ENCODE data around the gene ZNF750. TPM values are rescaled to one million over a fixed set of nuclear protein-coding genes. Genes with fewer than 3 reads are reported as not detected.

ZNF750 gene
- total RNA-seq, 2 donors from 2014 or later = not detected

GRCh38 chr17:82831041-82831817 is 8.6 kb downstream of the ZNF750 start:
- no peak for DNase-seq
- Mint-ChIP-seq H3K27me3 (ENCODE audit: low read depth) (no peaks in the 10 kb centered on the region), H3K27ac (no peak overlapping the region), H3K36me3 (ENCODE audit: insufficient read depth in 2 of 2) (peaks cover 14 to 15% of the 10 kb centered on the region in 2 donors), H3K4me3 (no peak overlapping the region), H3K9me3 (peaks cover 0 to 4% of the 10 kb centered on the region in 2 donors), H3K4me1 (ENCODE audit: low read depth) (no peaks in the 10 kb centered on the region)
- no peak for ATAC-seq (replicated peaks in 1 of 2)

- H3K4me1 Mint-ChIP-seq (ENCODE audit: low read depth) = no peaks in the 10 kb centered on the region
Observed at GRCh38 chr17:82830249-82830661, 9.6 kb downstream of the ZNF750 start.

GRCh38 chr17:82828875-82829487 is 10.8 kb downstream of the ZNF750 start:
- ATAC-seq (replicated peaks in 1 of 2) (no peak), DNase-seq (no peak)
- Mint-ChIP-seq H3K4me1 (ENCODE audit: low read depth) (no peaks in the 10 kb centered on the region), H3K36me3 (ENCODE audit: insufficient read depth in 2 of 2) (peaks cover 14 to 15% of the 10 kb centered on the region in 2 donors), H3K27ac (no peak overlapping the region), H3K4me3 (no peak overlapping the region), H3K27me3 (ENCODE audit: low read depth) (no peaks in the 10 kb centered on the region), H3K9me3 (peaks cover 0 to 4% of the 10 kb centered on the region in 2 donors)

More at GRCh38 chr17:82830249-82830661, 9.6 kb downstream of the ZNF750 start:
- H3K27me3 Mint-ChIP-seq (ENCODE audit: low read depth) = no peaks in the 10 kb centered on the region
- ATAC-seq (replicated peaks in 1 of 2) (no peak), DNase-seq (no peak)
- H3K4me3 Mint-ChIP-seq = no peak overlapping the region
- peaks cover 0 to 4% of the 10 kb centered on the region in 2 donors for H3K9me3 Mint-ChIP-seq
- H3K27ac Mint-ChIP-seq = no peak overlapping the region
- peaks cover 14 to 15% of the 10 kb centered on the region in 2 donors for H3K36me3 Mint-ChIP-seq (ENCODE audit: insufficient read depth in 2 of 2)

- H3K27ac Mint-ChIP-seq = no peak overlapping the region
- peaks cover 14 to 17% of the 10 kb centered on the region in 2 donors for H3K36me3 Mint-ChIP-seq (ENCODE audit: insufficient read depth in 2 of 2)
- no peak for ATAC-seq (replicated peaks in 1 of 2)
- H3K9me3 Mint-ChIP-seq = peaks cover 0 to 4% of the 10 kb centered on the region in 2 donors
- no peak overlapping the region for H3K4me3 Mint-ChIP-seq
- DNase-seq = no peak
- no peaks in the 10 kb centered on the region for H3K4me1 Mint-ChIP-seq (ENCODE audit: low read depth)
- no peaks in the 10 kb centered on the region for H3K27me3 Mint-ChIP-seq (ENCODE audit: low read depth)
Observed at GRCh38 chr17:82826956-82827355, 12.9 kb downstream of the ZNF750 start.

GRCh38 chr17:82826211-82826610 is 13.6 kb downstream of the ZNF750 start:
- ATAC-seq (replicated peaks in 1 of 2) = no peak
- no peak for DNase-seq
- Mint-ChIP-seq H3K27ac (no peak overlapping the region), H3K4me1 (ENCODE audit: low read depth) (no peaks in the 10 kb centered on the region), H3K9me3 (peaks cover 0 to 4% of the 10 kb centered on the region in 2 donors), H3K36me3 (ENCODE audit: insufficient read depth in 2 of 2) (peaks cover 15 to 18% of the 10 kb centered on the region in 2 donors), H3K27me3 (ENCODE audit: low read depth) (no peaks in the 10 kb centered on the region), H3K4me3 (no peak overlapping the region)

GRCh38 chr17:82825540-82826124 is 14.2 kb downstream of the ZNF750 start:
- Mint-ChIP-seq H3K27me3 (ENCODE audit: low read depth) (no peaks in the 10 kb centered on the region), H3K4me1 (ENCODE audit: low read depth) (no peaks in the 10 kb centered on the region), H3K9me3 (peaks cover 0 to 4% of the 10 kb centered on the region in 2 donors), H3K4me3 (no peak overlapping the region), H3K27ac (no peak overlapping the region), H3K36me3 (ENCODE audit: insufficient read depth in 2 of 2) (peaks cover 18 to 23% of the 10 kb centered on the region in 2 donors)
- ATAC-seq (replicated peaks in 1 of 2) = no peak
- no peak for DNase-seq

DNA sequence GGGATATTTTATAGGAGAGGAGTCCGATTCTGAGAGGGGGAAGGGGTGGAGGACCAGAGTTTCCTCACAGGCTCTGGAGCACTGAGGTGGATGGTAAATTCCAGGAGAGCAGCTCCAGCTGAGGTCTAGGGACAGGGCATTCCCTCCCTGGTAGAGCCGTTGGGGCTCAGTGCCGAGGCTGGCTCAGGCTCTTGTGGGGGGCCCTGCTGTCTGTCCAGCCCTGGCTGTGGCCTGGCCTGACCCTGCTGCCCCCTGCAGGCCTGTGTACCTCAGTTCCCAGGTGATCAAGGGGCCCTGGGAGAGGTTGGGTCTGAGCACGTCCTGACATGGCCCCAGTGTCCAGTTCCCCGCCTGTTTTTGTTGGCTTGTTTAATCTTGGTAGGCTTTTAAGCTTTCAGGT is 16.8 kb downstream of the ZNF750 start:
- no peaks in the 10 kb centered on the region for H3K4me1 Mint-ChIP-seq (ENCODE audit: low read depth)
- H3K27me3 Mint-ChIP-seq (ENCODE audit: low read depth) = no peaks in the 10 kb centered on the region
- H3K27ac Mint-ChIP-seq = no peak overlapping the region
- peaks cover 18 to 24% of the 10 kb centered on the region in 2 donors for H3K36me3 Mint-ChIP-seq (ENCODE audit: insufficient read depth in 2 of 2)
- ATAC-seq (replicated peaks in 1 of 2) (no peak), DNase-seq (no peak)
- no peak overlapping the region for H3K4me3 Mint-ChIP-seq
- peaks cover 5 to 8% of the 10 kb centered on the region in 2 donors for H3K9me3 Mint-ChIP-seq

DNA sequence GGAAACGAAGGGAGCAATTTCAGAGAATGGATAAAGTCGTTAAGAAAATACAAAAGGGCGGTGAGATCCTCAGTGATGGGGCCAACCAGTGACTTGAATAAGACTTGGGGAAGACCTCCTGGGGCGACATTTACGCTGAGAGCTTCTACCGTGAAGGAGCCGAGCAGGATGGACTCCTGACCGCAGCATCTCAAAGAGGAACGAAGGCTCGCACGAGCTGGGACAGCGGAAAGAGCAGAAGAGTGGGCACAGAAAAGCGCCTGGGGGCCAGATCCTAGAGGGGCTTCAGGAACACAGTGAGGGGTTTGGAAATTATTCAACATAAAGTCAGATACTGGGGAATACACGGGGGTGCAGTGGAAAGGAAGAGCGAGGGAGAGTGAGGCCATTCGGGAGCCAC is 17.5 kb downstream of the ZNF750 start:
- Mint-ChIP-seq H3K36me3 (ENCODE audit: insufficient read depth in 2 of 2) (peaks cover 12 to 24% of the 10 kb centered on the region in 2 donors), H3K4me3 (no peak overlapping the region), H3K27me3 (ENCODE audit: low read depth) (no peaks in the 10 kb centered on the region), H3K27ac (no peak overlapping the region), H3K9me3 (peaks cover 4 to 5% of the 10 kb centered on the region in 2 donors), H3K4me1 (ENCODE audit: low read depth) (no peaks in the 10 kb centered on the region)
- DNase-seq (no peak), ATAC-seq (replicated peaks in 1 of 2) (no peak)

- Mint-ChIP-seq H3K4me1 (ENCODE audit: low read depth) (no peaks in the 10 kb centered on the region), H3K27me3 (ENCODE audit: low read depth) (no peaks in the 10 kb centered on the region), H3K36me3 (ENCODE audit: insufficient read depth in 2 of 2) (peaks cover 12 to 24% of the 10 kb centered on the region in 2 donors), H3K27ac (no peak overlapping the region), H3K4me3 (no peak overlapping the region), H3K9me3 (peaks cover 4 to 5% of the 10 kb centered on the region in 2 donors)
- DNase-seq = no peak
- no peak for ATAC-seq (replicated peaks in 1 of 2)
Observed at GRCh38 chr17:82821554-82821953, 18.3 kb downstream of the ZNF750 start.

DNA sequence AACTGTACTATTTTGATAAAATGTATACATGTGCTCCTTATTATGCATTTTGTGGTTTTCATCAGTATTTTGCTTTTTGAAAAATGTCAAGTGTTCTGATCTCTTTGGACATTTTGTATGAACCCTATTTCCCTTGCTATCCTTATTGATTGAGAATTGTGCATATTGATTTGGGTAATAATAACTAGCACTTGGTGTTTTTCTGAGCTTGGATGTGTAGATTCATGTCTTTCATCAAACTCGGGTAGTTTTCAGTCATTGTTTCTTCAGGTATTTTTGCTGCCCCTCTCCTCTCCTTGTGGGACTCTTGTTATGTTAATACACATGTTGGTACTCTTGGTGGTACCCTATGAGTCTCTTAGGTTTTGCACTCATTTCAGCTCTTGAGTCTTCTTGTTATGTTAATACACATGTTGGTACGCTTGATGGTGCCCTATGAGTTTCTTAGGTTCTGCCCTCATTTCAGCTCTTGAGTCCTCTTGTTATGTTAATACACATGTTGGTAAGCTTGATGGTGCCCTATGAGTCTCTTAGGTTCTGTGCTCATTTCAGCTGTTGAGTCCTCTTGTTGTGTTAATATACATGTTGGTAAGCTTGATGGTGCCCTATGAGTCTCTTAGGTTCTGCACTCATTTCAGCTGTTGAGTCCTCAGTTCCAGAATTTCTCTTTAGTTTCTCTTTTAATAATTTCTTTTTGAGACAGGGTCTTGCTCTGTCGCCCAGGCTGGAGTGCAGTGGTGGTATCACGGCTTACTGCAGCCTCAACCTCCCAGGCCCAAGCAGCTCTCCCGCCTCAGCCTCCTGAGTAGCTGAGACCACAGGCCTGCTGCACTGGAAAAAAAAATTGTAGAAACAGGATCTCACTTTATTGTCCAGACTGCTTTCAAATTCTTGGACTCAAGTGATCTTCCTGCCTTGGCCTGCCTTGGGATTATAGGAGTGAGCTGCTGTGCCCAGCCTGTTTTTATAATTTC is 19.3 kb downstream of the ZNF750 start:
- Mint-ChIP-seq H3K4me3 (no peak overlapping the region), H3K4me1 (ENCODE audit: low read depth) (no peaks in the 10 kb centered on the region), H3K9me3 (peaks cover 4 to 5% of the 10 kb centered on the region in 2 donors), H3K36me3 (ENCODE audit: insufficient read depth in 2 of 2) (peaks cover 12 to 24% of the 10 kb centered on the region in 2 donors), H3K27ac (peak overlapping the region; percentile 69), H3K27me3 (ENCODE audit: low read depth) (no peaks in the 10 kb centered on the region)
- ATAC-seq (replicated peaks in 1 of 2) (no peak), DNase-seq (no peak)

DNA sequence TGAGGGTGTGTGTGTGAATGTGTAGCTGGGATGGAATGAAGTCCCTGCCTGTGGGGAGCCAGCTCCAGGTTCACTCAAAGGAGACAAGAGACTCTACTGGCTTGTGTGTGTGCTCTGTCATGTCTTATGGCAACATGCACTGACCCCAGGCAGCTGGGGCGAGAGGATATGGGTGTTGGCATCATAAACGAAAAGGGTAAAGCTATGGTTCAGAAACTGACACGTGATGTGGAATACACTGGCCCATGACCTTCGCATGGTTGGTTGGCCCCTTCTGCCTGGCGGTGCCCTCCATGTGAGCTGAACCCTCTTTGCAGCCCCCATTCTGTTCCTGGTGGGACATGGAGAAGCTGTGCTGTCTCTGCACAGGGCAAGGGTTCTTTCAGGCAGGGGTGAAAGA is 21.9 kb downstream of the ZNF750 start:
- ATAC-seq (replicated peaks in 1 of 2) (no peak), DNase-seq (no peak)
- Mint-ChIP-seq H3K27me3 (ENCODE audit: low read depth) (no peaks in the 10 kb centered on the region), H3K36me3 (ENCODE audit: insufficient read depth in 2 of 2) (peaks cover 12 to 24% of the 10 kb centered on the region in 2 donors), H3K9me3 (peaks cover 4 to 5% of the 10 kb centered on the region in 2 donors), H3K4me3 (no peak overlapping the region), H3K27ac (no peak overlapping the region), H3K4me1 (ENCODE audit: low read depth) (no peaks in the 10 kb centered on the region)

- DNase-seq (no peak), ATAC-seq (replicated peaks in 1 of 2) (no peak)
- H3K4me3 Mint-ChIP-seq = no peak overlapping the region
- H3K27me3 Mint-ChIP-seq (ENCODE audit: low read depth) = no peaks in the 10 kb centered on the region
- peaks cover 4 to 5% of the 10 kb centered on the region in 2 donors for H3K9me3 Mint-ChIP-seq
- no peaks in the 10 kb centered on the region for H3K4me1 Mint-ChIP-seq (ENCODE audit: low read depth)
- H3K36me3 Mint-ChIP-seq (ENCODE audit: insufficient read depth in 2 of 2) = peaks cover 12 to 22% of the 10 kb centered on the region in 2 donors
- H3K27ac Mint-ChIP-seq = no peak overlapping the region
Observed at GRCh38 chr17:82816358-82816757, 23.5 kb downstream of the ZNF750 start.
